Measurements from ENCODE around the gene KRTAP5-11. TPM values are rescaled to one million over a fixed set of nuclear protein-coding genes. Genes with fewer than 3 reads are reported as not detected.

KRTAP5-11 gene
- total RNA-seq, 1 donor from 2014 or later = not detected

GRCh38 chr11:71551711-71552110 lies 31.0 kb downstream of the KRTAP5-11 start:
- H3K4me1 ChIP-seq = no peaks in the 10 kb centered on the region
- H3K36me3 ChIP-seq = no peaks in the 10 kb centered on the region
- intact Hi-C loops (cut with DNase I) = no loop called here
- TF ChIP-seq, protein P1, sequence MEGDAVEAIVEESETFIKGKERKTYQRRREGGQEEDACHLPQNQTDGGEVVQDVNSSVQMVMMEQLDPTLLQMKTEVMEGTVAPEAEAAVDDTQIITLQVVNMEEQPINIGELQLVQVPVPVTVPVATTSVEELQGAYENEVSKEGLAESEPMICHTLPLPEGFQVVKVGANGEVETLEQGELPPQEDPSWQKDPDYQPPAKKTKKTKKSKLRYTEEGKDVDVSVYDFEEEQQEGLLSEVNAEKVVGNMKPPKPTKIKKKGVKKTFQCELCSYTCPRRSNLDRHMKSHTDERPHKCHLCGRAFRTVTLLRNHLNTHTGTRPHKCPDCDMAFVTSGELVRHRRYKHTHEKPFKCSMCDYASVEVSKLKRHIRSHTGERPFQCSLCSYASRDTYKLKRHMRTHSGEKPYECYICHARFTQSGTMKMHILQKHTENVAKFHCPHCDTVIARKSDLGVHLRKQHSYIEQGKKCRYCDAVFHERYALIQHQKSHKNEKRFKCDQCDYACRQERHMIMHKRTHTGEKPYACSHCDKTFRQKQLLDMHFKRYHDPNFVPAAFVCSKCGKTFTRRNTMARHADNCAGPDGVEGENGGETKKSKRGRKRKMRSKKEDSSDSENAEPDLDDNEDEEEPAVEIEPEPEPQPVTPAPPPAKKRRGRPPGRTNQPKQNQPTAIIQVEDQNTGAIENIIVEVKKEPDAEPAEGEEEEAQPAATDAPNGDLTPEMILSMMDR (IDR thresholded peaks at IDR 0.05) = no peak
- no peak for TF ChIP-seq POLR2AphosphoS5 (IDR thresholded peaks at IDR 0.05; ENCODE audit: insufficient read depth in 1 of 2, low read depth in 1 of 2)
- no peak for TF ChIP-seq POLR2A (IDR thresholded peaks at IDR 0.05)
- H3K27ac ChIP-seq = no peak overlapping the region
- no peaks in the 10 kb centered on the region for H3K9me3 ChIP-seq
- DNase-seq (ENCODE audit: extremely low spot score in 2 of 2) = no peak
- no peaks in the 10 kb centered on the region for H3K27me3 ChIP-seq
- H3K4me3 ChIP-seq = no peak overlapping the region

DNA sequence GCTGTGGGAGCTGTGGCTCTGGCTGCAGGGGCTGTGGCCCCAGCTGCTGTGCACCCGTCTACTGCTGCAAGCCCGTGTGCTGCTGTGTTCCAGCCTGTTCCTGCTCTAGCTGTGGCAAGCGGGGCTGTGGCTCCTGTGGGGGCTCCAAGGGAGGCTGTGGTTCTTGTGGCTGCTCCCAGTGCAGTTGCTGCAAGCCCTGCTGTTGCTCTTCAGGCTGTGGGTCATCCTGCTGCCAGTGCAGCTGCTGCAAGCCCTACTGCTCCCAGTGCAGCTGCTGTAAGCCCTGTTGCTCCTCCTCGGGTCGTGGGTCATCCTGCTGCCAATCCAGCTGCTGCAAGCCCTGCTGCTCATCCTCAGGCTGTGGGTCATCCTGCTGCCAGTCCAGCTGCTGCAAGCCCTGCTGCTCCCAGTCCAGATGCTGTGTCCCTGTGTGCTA lies 33.9 kb downstream of the KRTAP5-11 start:
- H3K27me3 ChIP-seq = no peaks in the 10 kb centered on the region
- DNase-seq (ENCODE audit: extremely low spot score in 2 of 2) = no peak
- no peaks in the 10 kb centered on the region for H3K9me3 ChIP-seq
- no peak overlapping the region for H3K27ac ChIP-seq
- H3K4me3 ChIP-seq = no peak overlapping the region
- TF ChIP-seq POLR2AphosphoS5 (IDR thresholded peaks at IDR 0.05; ENCODE audit: insufficient read depth in 1 of 2, low read depth in 1 of 2) (no peak), POLR2A (IDR thresholded peaks at IDR 0.05) (no peak)
- TF ChIP-seq, protein P1 (IDR thresholded peaks at IDR 0.05) = no peak
- no peaks in the 10 kb centered on the region for H3K36me3 ChIP-seq
- H3K4me1 ChIP-seq = no peaks in the 10 kb centered on the region
- intact Hi-C loops (cut with DNase I) = no loop called here

DNA sequence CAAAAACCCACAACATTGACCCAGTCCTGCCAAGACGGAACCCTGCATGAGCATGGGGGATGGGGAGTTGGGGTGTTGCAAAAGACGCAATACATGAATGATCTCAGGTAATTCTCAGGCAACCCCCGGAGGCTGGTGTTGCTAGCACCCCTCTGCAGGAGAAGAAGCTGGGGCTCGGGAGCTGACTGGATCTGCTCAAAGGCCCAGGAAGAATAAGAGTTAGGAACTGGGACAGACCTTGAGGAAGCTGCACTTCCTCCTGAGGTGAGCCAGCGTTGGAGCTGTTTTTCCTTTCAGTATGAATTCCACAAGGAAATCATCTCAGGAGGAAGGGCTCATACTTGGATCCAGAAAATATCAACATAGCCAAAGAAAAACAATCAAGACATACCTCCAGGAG lies 34.6 kb downstream of the KRTAP5-11 start, which contains the start of gene KRTAP5-9:
Gene KRTAP5-9, plus strand, starts transcription at position 301 of the 400 bp plus-strand sequence. CDS start 238 bp downstream, outside the sequence.
- intact Hi-C loops (cut with DNase I) = no loop called here
- H3K27ac ChIP-seq = no peak within 1 kb of the TSS
- no peaks in the 10 kb centered on the region for H3K4me1 ChIP-seq
- H3K27me3 ChIP-seq = no peaks in the 10 kb centered on the region
- no peak for DNase-seq (ENCODE audit: extremely low spot score in 2 of 2)
- no peak within 1 kb of the TSS for H3K4me3 ChIP-seq
- H3K9me3 ChIP-seq = no peaks in the 10 kb centered on the region
- TF ChIP-seq POLR2A (IDR thresholded peaks at IDR 0.05) = no peak
- TF ChIP-seq POLR2AphosphoS5 (IDR thresholded peaks at IDR 0.05; ENCODE audit: insufficient read depth in 1 of 2, low read depth in 1 of 2) = no peak
- TF ChIP-seq, protein P1 (IDR thresholded peaks at IDR 0.05) = no peak
- no peaks in the 10 kb centered on the region for H3K36me3 ChIP-seq

GRCh38 chr11:71545405-71545966 lies 37.2 kb downstream of the KRTAP5-11 start:
- Histone ChIP-seq H3K27me3 (no peaks in the 10 kb centered on the region), H3K36me3 (no peaks in the 10 kb centered on the region), H3K27ac (no peak overlapping the region), H3K9me3 (no peaks in the 10 kb centered on the region), H3K4me1 (no peaks in the 10 kb centered on the region), H3K4me3 (no peak overlapping the region)
- DNase-seq (ENCODE audit: extremely low spot score in 2 of 2) = no peak
- intact Hi-C loops (cut with DNase I) = no loop called here
- no peak for TF ChIP-seq POLR2A (IDR thresholded peaks at IDR 0.05)
- no peak for TF ChIP-seq POLR2AphosphoS5 (IDR thresholded peaks at IDR 0.05; ENCODE audit: insufficient read depth in 1 of 2, low read depth in 1 of 2)
- TF ChIP-seq, protein P1 (IDR thresholded peaks at IDR 0.05) = no peak

DNA sequence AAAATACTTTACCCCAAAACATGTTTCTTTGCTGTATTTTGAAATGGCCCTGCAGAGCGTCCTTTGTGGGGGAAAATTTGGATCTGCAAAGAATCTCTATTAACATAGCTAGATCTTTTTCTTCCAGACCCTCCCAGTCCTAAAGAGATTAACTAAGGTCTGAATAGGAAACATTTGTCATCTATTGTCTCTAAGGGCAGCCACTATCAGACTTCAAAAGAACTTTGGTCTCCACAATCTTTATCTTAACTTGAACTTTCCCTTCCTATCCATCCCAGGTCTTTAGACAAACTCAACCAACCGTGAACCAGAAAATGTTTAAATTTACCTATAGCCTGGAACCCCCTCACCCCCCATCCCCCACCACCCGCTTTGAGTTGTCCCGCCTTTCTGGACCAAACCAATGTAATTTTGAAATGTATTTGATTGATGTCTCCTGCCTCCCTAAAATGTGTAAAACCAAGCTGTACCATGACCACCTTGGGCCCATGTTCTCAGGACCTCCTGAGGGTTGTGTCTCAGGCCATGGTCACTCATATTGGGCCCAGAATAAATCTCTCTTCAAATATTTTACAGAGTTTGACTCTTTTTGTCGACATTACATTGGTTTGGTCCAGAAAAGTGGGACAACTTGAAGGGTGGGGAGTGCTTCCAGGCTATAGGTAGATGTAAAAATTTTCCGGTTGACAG lies 38.0 kb downstream of the KRTAP5-11 start:
- intact Hi-C loops (cut with DNase I) = no loop called here
- Histone ChIP-seq H3K27me3 (no peaks in the 10 kb centered on the region), H3K27ac (no peak overlapping the region), H3K4me3 (no peak overlapping the region), H3K4me1 (no peaks in the 10 kb centered on the region), H3K9me3 (no peaks in the 10 kb centered on the region), H3K36me3 (no peaks in the 10 kb centered on the region)
- no peak for DNase-seq (ENCODE audit: extremely low spot score in 2 of 2)
- TF ChIP-seq, protein P1 (IDR thresholded peaks at IDR 0.05) = no peak
- TF ChIP-seq POLR2AphosphoS5 (IDR thresholded peaks at IDR 0.05; ENCODE audit: insufficient read depth in 1 of 2, low read depth in 1 of 2) (no peak), POLR2A (IDR thresholded peaks at IDR 0.05) (no peak)
